ENCODE measurements around the gene CLEC18B. TPM values are rescaled to one million over a fixed set of nuclear protein-coding genes. Genes with fewer than 3 reads are reported as not detected.

The CLEC18B gene
- 0.38 and 0.56 TPM in 2 replicates for total RNA-seq

DNA sequence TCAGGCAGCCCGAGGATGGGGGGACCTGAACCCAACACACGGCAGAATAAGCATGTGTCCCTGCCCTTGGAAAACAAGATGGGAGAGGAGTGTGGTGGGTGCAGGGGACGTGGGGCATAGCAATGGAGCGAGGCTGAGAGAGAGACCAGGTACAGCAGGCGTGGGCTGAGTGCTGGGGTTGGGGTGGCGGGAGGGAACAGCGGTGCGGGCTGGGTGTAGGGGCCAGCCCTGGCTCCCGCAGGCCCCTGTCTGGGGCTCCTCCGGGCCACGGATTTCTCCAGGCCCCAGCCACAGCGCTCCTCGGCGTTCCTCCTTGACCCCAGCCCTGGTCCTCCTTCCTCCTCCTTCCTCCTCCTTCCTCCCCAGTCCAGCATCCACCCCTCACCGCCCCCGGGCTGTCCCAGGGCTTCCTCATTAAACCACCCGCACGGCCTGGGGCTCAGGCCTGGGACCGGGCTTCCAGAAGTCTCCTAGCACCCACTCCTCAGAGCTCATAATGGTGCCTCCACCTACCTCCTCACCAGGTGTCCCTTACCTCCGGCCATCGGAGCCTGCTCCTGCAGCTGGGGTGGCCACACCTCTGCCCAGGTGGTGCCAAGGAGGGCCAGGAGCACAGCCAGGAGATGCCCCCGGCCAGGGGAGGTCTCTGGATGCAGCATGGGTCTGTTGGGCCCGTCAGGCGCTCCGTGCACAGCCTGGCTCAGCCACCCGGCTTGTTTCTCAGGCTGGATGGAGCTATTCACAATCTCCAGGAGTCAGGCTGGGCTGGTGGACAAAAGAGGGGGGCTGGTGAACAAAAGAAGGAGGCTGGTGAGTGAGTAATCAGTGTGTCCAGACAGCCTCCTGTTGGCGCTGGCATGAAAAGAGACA lies at the start of gene CLEC18B:
Gene CLEC18B (minus strand): TSS at position 867 of the 870 bp plus-strand sequence. CDS start 208 bp downstream, at position 659.

Other genes starting within 250 kb of the CLEC18B start
- 78.9 and 105 TPM in 2 replicates for gene PSMD7, start 124.7 kb downstream of the CLEC18B start, total RNA-seq
- gene NPIPB15, start 45.2 kb downstream of the CLEC18B start, total RNA-seq: 0.19 TPM in 1 of 2 replicates, not detected in the other
- gene GLG1, start 185.6 kb upstream of the CLEC18B start, total RNA-seq: 125 and 145 TPM in 2 replicates
- gene RFWD3, start 245.4 kb upstream of the CLEC18B start, total RNA-seq: 12.1 and 39.7 TPM in 2 replicates

All from regular cardiac myocyte (primary cell).